HG03045 (cell line): ENCODE results near the gene PM20D1.
"Not testable (repeated sequence)": the region's sequence is repeated elsewhere in the genome, so short reads cannot be mapped to it uniquely, and the experiment has no call there.

Source experiments
- ATAC-seq: cut with Tn5 transposase; IDR thresholded peaks from one replicate; pipeline ENCODE4 v1.9.1; 2021; ENCODE audit warnings: mild to moderate bottlenecking, moderate library complexity; ENCODE audit not compliant: unreplicated experiment

PM20D1 gene, protein sequence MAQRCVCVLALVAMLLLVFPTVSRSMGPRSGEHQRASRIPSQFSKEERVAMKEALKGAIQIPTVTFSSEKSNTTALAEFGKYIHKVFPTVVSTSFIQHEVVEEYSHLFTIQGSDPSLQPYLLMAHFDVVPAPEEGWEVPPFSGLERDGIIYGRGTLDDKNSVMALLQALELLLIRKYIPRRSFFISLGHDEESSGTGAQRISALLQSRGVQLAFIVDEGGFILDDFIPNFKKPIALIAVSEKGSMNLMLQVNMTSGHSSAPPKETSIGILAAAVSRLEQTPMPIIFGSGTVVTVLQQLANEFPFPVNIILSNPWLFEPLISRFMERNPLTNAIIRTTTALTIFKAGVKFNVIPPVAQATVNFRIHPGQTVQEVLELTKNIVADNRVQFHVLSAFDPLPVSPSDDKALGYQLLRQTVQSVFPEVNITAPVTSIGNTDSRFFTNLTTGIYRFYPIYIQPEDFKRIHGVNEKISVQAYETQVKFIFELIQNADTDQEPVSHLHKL

DNA sequence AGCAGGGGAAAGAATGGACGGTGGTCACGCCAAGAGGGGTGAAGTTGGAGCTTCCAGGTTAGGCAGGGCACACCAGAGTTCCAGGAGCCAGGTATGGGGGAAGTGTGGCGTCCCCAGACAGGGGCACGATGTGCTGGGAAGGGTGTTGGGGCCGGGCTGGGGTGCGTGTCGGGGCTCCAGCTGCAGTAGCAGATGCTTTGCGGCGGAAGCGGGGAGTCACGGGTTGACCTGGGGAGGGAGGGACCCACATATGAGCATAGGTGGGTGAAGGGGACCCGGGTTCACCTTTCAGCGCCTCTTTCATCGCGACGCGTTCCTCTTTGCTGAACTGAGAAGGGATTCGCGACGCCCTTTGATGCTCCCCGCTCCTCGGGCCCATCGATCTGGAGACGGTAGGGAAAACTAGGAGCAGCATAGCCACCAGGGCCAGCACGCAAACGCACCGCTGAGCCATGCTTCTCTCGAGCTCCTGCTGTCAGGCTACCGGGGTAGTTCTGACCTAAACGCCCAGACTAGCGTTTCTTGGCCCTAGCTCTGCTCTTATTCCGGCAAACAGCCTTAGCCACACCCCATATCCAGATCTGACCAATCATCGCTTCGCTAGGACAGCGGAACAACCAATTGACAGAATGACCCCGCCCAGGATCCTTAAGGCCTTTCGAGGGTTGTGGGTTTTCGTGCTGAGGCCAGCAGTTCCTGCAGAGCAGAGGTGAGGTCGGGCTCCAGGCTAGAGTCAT is at the start of gene PM20D1:
TSS of gene PM20D1 (minus strand) at position 514 of the 737 bp plus-strand sequence. CDS start at position 454, 60 bp downstream.
- peak; percentile 92 for ATAC-seq

DNA sequence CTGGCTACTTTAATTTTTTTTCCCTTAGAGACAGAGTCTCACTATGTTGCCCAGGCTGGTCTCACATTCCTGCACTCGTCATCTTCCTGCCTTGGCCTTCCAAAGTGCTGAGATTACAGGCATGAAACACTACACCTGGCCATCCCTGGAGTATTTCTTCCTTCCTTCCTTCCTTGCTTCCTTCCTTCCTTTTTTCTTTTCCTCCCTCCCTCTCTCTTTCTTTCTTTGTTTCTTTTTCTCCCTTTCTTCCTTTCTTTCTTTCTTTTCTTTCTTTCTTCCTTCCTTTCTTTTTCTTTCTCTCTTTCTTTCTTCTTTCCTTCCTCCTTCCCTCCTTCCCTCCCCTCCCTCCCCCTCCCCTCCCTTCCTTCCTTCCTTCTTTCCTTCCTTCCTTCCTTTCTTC is 46.4 kb upstream of the PM20D1 start:
- ATAC-seq, result no peak

DNA sequence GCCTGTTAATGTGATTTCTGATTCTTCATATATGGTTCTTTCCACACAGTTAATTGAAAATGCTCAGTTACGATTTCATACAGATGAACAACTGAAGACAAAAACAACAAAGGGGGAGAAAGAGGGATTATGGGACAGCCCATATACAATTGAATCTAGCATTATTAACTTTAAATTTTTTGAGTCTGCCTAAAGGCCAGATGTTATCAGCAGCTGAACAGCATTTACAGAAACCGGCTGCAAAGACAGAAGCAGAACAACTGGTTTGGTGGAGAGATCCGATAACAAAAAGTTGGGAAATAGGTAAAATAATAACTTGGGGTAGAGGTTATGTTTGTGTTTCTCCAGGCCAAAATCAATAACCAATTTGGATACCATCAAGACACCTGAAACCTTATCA is 44.2 kb upstream of the PM20D1 start:
- ATAC-seq, result not testable (repeated sequence)

DNA sequence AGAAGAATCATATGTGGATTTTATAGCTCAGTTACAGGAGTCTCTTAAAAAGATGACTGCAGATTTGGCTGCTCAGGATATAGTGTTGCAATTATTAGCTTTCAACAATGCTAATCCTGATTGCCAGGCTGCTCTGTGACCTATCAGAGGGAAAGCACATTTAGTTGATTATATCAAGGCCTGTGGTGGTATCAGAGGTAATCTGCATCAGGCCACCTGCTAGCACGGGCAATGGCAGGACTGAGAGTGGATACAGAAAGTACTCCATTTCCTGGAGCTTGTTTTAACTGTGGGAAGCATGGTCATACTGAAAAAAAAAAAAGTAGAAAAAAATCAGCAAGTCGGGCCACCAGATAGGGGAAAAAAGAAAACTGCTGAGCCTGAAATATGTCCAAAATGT is 42.2 kb upstream of the PM20D1 start:
- ATAC-seq, result not testable (repeated sequence)

DNA sequence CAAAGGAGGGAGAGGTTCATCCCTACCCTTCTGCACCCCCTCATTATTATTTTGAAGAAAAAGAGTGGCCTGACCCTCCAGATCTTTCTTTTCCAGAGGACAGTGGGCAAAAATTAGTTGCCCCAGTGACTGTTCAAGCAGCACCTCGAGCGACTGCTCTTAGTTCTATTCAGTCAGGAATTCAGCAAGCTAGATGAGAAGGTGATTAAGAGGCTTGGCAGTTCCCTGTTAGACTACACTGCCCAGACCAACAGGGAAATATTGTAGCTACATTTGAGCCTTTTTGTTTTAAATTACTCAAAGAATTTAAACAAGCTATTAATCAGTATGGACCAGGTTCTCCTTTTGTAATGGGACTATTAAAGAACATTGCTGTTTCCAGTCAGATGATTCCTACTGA is 41.5 kb upstream of the PM20D1 start:
- not testable (repeated sequence) for ATAC-seq

DNA sequence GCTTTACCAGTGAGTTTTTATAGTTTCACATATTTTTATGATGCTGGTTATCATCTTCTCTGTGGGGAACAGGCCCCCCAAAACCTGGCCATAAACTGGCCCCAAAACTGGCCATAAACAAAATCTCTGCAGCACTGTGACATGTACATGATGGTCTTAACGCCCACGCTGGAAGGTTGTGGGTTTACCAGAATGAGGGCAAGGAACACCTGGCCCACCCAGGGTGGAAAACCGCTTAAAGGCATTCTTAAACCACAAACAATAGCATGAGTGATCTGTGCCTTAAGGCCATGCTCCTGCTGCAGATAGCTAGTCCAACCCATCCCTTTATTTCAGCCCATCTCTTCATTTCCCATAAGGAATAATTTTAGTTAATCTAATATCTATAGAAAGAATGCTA is 40.7 kb upstream of the PM20D1 start:
- not testable (repeated sequence) for ATAC-seq

DNA sequence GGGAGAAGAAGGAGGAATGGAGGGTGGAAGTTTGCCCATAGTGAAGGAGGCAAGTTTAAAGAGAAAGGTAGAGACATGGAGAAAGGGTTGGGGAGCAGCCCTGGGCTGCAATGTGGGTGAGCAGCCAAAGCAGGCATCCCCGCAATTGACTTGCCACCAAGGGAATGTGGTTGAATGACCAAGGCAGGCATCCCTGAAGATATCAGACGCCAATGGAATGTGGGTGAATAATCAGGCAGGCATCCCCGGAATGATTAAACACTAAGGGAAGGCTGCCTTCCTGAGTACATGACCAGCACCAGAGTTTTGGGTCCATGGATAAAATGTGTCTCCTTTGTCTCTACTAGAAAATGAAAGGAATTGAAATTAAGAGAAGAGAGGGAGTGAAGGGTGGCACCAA is 39.8 kb upstream of the PM20D1 start:
- not testable (repeated sequence) for ATAC-seq

DNA sequence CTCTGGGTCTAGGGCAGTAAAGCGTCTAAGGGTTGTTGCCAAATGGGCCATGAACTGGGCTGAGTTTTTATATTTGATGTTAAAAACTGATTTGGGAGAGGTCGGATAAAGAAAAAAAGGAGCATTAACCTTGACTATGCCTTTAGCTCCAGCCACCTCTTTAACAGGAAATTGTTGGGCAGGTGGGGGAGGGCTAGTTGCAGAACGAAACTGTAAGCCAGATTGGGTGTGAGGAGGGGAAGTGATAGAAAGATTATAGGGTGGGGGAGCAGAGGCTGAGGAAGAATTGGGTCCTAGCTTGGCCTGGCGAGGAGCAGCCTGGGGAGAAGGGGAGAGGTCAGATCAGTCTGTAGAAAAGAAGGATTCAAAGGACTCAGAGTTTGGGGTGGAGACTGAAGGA is 39.1 kb upstream of the PM20D1 start:
- not testable (repeated sequence) for ATAC-seq

DNA sequence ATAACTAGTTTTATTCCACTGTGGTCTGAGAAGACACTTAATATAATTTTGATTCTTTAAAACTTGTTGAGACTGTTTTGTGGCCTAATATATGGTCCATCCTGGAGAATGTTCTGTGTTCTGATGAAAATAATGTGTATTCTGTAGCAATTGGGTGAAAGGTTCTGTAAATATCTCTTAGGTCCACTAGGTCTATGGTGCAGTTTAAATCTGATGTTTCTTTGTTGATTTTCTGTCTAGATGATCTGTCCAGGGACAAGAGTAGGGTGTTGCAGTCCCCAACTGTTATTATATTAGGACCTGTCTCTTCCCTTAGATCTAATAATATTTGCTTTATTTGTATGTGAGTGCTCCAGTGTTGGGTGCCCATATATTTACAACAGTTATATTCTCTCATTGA is 33.9 kb upstream of the PM20D1 start:
- ATAC-seq, result no peak

DNA sequence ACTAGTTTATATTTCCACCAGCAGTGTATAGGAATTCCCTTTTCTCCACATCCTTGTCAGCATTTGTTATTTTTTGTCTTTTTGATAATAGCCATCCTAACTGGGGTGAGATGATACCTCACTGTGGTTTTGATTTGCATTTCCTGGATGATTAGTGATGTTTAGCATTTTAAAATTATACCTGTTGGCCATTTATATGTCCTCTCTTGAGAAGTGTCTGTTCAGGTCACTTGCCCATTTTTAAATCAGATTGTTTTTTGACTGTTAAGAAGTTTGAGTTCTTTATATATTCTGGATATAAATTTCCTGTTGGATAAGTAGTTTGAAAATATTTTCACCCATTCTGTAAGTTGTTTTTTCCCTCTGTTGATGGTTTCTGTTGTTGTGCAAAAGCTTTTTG is 31.0 kb upstream of the PM20D1 start:
- ATAC-seq, result no peak

DNA sequence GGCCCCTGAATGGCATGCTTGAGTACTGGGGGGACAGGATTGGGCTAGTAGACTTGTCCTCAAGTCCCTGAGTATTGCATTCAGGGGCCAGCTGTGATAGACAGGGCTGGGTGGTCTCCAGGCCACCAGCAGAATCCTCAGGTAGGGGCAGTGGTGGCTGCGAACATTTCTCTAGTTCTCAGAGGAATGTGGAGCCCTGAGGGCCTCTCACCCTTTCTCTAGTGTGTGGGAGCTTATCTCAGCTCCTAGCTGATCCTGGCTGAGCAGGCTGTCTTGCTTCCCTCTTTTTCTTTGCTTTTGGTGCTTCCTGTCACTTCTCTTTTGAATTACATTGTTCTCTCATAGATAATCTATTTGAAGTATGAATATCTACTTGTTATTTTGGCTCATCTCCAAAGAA is 30.0 kb upstream of the PM20D1 start:
- no peak for ATAC-seq

DNA sequence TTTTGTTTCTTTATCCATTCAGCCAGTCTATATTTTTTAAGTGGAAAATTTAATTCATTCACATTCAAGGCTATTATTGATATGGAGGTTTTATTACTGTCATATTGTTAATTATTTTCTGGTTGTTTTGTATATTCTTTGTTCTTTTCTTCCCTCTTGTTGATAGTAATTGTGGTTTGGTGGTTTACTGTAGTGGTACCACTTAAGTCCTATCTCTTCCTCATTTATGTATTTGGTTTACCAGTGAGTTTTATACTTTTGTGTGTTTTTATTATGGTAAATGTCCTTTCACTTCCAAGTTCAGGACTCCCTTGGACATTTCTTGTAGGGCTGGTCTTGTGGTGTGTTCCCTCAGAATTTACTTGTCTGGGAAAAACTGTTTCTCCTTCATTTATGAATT is 28.1 kb upstream of the PM20D1 start:
- ATAC-seq, result no peak

DNA sequence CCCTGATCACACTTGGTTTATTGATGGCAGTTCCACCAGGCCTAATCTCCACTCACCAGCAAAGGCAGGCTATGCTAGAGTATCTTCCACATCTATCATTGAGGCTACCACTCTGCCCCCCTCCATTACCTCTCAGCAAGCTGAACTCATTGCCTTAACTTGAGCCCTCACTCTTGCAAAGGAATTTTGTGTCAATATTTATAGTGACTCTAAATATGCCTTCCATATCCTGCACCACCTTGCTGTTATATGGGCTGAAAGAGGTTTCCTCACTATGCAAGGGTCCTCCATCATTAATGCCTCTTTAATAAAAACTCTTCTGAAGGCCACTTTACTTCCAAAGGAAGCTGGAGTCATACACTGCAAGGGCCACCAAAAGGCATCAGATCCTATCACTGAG is 23.2 kb upstream of the PM20D1 start:
- ATAC-seq, result not testable (repeated sequence)

DNA sequence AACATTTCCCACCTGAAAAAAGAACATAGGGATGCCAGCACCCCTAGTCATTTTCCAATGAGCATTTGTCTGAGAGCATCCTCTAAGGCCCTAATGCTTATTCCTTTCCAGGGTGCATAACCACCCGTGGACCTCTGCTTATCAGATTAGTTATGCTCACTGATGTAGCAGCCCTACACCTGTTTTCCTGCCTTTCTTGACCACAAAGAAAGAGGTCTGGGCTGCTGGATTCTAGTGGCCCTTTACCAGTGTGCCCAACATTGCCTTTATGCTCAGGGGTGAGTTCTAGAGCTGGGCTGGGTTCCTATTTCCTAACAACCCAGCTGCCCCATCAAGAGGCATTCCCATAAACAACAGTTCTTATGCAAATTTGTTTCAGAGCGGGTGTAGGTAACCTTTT is 20.3 kb upstream of the PM20D1 start:
- no peak for ATAC-seq

DNA sequence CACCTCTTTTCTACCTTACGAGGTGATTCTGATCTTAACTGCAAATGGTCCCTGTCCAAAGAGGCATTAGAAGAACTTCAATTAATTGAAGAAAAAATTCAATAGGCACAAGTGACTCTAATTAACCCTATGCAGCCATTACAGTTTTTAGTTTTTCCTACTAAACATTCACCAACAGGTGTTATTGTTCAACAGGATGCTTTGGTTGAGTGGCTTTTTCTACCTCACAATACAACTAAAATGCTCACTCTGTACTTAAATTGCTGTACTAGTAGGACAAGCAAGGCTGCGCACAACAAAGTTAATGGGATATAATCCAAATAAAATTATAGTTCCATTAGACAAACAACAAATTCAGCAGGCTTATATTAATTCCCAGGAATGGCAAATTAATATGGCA is 11.6 kb upstream of the PM20D1 start:
- ATAC-seq, result no peak

DNA sequence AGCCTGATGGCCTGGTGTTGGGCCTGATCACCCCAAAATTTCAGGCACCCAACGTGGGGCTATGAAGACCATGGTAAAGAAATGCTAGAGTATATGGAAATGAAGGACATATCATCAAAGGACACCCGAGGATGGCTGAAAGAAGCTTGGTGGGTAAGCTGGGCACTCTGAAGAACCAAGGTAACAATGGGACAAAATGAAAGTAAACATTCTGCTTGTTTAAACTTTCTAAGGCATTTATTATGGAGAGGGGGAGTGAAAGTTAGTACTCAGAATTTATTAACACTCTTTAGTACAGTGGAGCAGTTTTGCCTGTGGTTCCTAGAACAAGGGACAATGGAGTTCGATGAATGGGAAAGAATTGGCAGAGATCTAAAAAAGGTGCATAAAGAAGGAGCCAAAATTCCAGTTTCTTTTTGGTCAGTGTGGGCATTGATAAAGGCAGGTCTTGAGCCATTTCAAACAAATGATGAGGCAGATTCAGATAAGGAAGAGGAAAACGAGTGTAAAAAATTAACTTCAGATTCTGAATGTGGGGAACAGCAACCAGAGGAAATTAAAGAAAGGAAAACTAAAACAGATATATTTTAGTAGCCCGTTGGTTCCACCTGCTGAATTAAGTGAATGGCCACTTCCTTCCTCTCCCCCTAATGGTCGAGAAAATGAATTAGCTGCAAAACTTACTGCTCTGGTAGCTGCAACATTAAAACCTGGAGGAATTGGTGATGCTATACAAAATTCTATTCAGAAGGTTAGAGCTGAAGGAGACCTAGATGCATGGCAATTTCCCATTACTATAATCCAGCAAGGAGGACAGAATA is 8.4 kb upstream of the PM20D1 start:
- no peak for ATAC-seq

DNA sequence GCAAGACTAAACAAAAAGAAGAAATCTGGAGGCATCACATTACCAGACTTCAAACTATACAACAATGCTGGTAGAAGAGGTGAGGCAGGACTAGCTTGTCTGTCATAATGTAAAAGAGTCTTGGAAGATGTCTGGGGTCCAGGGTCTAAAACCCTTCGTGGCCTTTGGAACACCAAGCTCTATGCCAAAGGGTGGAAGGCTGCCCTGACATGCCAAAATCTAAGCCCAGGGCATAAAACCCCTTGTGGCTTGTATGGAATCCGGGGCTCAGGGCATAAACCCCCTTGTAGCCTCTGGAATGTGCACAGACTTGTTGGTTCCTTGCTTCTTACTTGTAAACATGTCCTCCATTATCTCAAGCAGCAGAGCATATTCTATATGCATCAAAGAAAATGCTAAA is 7.6 kb upstream of the PM20D1 start:
- not testable (repeated sequence) for ATAC-seq

DNA sequence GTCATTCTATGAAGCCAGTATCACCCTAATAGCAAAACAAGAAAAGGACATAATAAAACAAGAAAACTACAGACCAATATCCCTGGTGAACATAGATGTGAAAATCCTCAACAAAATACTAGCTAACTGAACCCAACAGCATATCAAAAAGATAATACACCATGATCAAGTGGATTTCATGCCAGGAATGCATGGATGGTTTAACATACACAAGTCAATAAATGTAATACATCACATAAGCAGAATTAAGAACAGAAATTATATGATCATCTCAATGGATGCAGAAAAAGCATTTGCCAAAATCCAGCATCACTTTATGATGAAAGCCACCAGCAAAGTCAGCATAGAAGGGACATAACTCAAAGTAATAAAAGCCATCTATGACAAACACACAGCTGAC is 6.5 kb upstream of the PM20D1 start:
- no peak for ATAC-seq

DNA sequence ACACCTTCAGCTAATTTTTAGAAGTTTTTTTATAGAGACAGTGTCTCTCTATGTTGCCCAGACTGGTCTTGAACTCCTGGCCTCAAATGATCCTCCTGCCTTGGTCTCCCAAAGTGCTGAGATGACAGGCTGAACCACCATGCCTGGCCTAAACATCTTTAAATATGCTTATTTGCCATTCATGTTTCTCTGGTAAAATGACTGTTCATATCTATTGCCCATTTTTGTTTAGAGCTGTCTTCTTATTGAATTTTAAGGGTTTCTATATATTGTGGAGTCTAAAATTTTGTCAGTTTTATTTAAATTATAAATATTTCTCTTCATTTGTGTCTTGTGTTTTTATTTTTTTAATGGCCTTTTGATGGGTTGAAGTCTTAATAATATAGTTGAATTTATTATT is 3.0 kb upstream of the PM20D1 start:
- no peak for ATAC-seq

DNA sequence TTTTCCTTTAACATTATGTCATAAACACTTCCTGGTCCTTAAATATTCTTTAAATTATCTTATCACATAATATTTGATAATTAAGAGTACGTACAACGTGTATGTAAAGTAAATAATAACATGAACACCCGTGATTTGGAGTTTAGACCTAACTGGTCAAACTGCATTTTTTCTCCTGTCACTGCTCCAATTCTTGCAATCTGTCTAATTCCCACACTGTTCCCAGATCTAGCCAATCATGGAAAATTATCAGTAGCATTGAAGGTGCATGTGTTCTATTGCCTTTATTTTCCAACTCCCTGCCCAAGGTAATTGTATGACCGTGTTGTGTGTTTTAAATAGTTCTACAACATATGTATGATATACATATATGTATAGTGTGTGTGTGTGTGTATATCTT is 2.1 kb upstream of the PM20D1 start:
- no peak for ATAC-seq
